ENCODE results near the gene SPO11.
A peak's percentile ranks its signal among the peaks of the same experiment; 100 is the strongest.

SPO11 gene

GRCh38 chr20:57384953-57385761 lies 55.6 kb downstream of the SPO11 start:
- no peak for DNase-seq (ENCODE audit: low read depth, low spot score)
- H3K4me3 ChIP-seq (ENCODE audit: low read length) = no peak overlapping the region

GRCh38 chr20:57385940-57386339 lies 56.3 kb downstream of the SPO11 start:
- no peak for DNase-seq (ENCODE audit: low read depth, low spot score)
- no peak overlapping the region for H3K4me3 ChIP-seq (ENCODE audit: low read length)

GRCh38 chr20:57386762-57387161 lies 57.2 kb downstream of the SPO11 start:
- H3K4me3 ChIP-seq (ENCODE audit: low read length) = no peak overlapping the region
- DNase-seq (ENCODE audit: low read depth, low spot score) = no peak

GRCh38 chr20:57387463-57387862 lies 57.9 kb downstream of the SPO11 start:
- no peak for DNase-seq (ENCODE audit: low read depth, low spot score)
- no peak overlapping the region for H3K4me3 ChIP-seq (ENCODE audit: low read length)

GRCh38 chr20:57387945-57388371 lies 58.4 kb downstream of the SPO11 start:
- no peak overlapping the region for H3K4me3 ChIP-seq (ENCODE audit: low read length)
- no peak for DNase-seq (ENCODE audit: low read depth, low spot score)

- no peak for DNase-seq (ENCODE audit: low read depth, low spot score)
- no peak overlapping the region for H3K4me3 ChIP-seq (ENCODE audit: low read length)
Measured at GRCh38 chr20:57388953-57389694, 59.5 kb downstream of the SPO11 start.

GRCh38 chr20:57389695-57390603 lies 60.3 kb downstream of the SPO11 start:
- DNase-seq (ENCODE audit: low read depth, low spot score) = no peak

GRCh38 chr20:57390604-57391438 lies 61.2 kb downstream of the SPO11 start, which contains the start of gene RBM38:
RBM38 (plus strand) TSS chr20:57391396; CDS start chr20:57391582, 186 bp downstream.
- peak; percentile 48 for DNase-seq (ENCODE audit: low read depth, low spot score)
- peak within 1 kb of the TSS; percentile 59 for H3K4me3 ChIP-seq (ENCODE audit: low read length)

More at GRCh38 chr20:57389695-57390603, 60.3 kb downstream of the SPO11 start:
- no peak overlapping the region; the same call in 1 of the 2 replicates for H3K4me3 ChIP-seq (ENCODE audit: low read length)

- DNase-seq (ENCODE audit: low read depth, low spot score) = no peak
- H3K4me3 ChIP-seq (ENCODE audit: low read length) = peak overlapping the region; percentile 59
Measured at GRCh38 chr20:57391439-57392301, 62.1 kb downstream of the SPO11 start.

GRCh38 chr20:57392512-57393271 lies 63.1 kb downstream of the SPO11 start:
- DNase-seq (ENCODE audit: low read depth, low spot score) = peak; percentile 93
- peak overlapping the region; percentile 59 for H3K4me3 ChIP-seq (ENCODE audit: low read length)
